ENCODE results near the gene PKN3.

PKN3 gene

DNA sequence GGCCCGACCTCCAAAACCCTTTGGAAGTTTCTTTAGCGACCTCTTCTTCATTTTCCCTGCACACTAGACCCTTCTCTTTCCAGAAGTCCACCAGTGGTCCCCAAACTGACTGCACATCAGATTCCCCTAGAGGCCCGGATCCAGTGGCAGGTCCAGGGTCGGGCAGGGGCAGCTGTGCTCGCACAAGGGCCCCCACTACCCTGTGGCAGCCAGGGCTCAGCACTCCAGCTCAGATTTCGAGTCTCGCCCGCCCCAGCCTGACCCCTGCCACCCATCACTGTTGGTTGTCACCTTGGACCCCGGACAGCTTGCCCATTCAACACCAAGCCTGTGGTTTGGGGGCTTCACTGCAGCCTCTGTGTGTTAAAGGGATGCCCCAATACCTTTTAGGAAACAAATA lies 29.4 kb downstream of the PKN3 start:
- no peak overlapping the region for H3K27ac Mint-ChIP-seq
- no peak for DNase-seq
- peaks cover 18% of the 10 kb centered on the region for H3K4me1 Mint-ChIP-seq
- no peaks in the 10 kb centered on the region for H3K9me3 Mint-ChIP-seq
- H3K4me3 Mint-ChIP-seq = no peak overlapping the region
- peaks cover 2% of the 10 kb centered on the region for H3K36me3 Mint-ChIP-seq (ENCODE audit: low read depth)
- ATAC-seq = no peak
- no peaks in the 10 kb centered on the region for H3K27me3 Mint-ChIP-seq

- ATAC-seq = no peak
- no peaks in the 10 kb centered on the region for H3K9me3 Mint-ChIP-seq
- H3K36me3 Mint-ChIP-seq (ENCODE audit: low read depth) = peaks cover 6% of the 10 kb centered on the region
- peak overlapping the region; percentile 46 for H3K27ac Mint-ChIP-seq
- no peak for DNase-seq
- no peaks in the 10 kb centered on the region for H3K27me3 Mint-ChIP-seq
- H3K4me3 Mint-ChIP-seq = no peak overlapping the region
- H3K4me1 Mint-ChIP-seq = peaks cover 10% of the 10 kb centered on the region
These were observed 30.3 kb downstream of the PKN3 start for GRCh38 chr9:128732576-128732975.

- DNase-seq (peak; percentile 23), ATAC-seq (peak; percentile 31)
- H3K36me3 Mint-ChIP-seq (ENCODE audit: low read depth) = peaks cover 6% of the 10 kb centered on the region
- no peaks in the 10 kb centered on the region for H3K9me3 Mint-ChIP-seq
- H3K27me3 Mint-ChIP-seq = no peaks in the 10 kb centered on the region
- peaks cover 5% of the 10 kb centered on the region for H3K4me1 Mint-ChIP-seq
- peak overlapping the region; percentile 44 for H3K27ac Mint-ChIP-seq
- H3K4me3 Mint-ChIP-seq = no peak overlapping the region
These were observed 31.0 kb downstream of the PKN3 start for GRCh38 chr9:128733256-128733655.

GRCh38 chr9:128735373-128735772 lies 33.1 kb downstream of the PKN3 start:
- no peak overlapping the region for H3K27ac Mint-ChIP-seq
- no peak overlapping the region for H3K4me3 Mint-ChIP-seq
- ATAC-seq (no peak), DNase-seq (no peak)
- H3K36me3 Mint-ChIP-seq (ENCODE audit: low read depth) = peaks cover 6% of the 10 kb centered on the region
- no peaks in the 10 kb centered on the region for H3K27me3 Mint-ChIP-seq
- H3K9me3 Mint-ChIP-seq = no peaks in the 10 kb centered on the region
- peaks cover 5% of the 10 kb centered on the region for H3K4me1 Mint-ChIP-seq

- no peak for DNase-seq
- no peak overlapping the region for H3K4me3 Mint-ChIP-seq
- no peak for ATAC-seq
- H3K4me1 Mint-ChIP-seq = no peaks in the 10 kb centered on the region
- H3K9me3 Mint-ChIP-seq = no peaks in the 10 kb centered on the region
- no peaks in the 10 kb centered on the region for H3K27me3 Mint-ChIP-seq
- peaks cover under 1% of the 10 kb centered on the region for H3K36me3 Mint-ChIP-seq (ENCODE audit: low read depth)
- no peak overlapping the region for H3K27ac Mint-ChIP-seq
These were observed 40.1 kb downstream of the PKN3 start for GRCh38 chr9:128742401-128742800.

DNA sequence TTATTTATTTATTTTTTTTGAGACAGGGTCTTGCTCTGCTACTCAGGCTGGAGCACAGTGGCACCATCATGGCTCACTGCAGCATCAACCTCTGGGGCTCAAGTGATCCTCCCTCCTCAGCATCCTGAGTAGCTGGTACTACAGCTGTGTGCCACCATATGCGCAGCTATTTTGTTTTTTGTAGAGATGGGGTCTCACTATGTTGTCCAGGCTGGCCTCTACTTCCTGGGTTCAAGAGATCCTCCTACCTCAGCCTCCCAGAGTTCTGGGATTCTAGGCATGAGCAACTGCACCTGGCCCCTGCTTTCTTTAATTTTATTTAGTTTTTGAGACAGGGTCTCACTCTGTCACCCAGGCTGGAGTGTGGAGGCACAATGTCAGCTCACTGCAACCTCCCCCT lies 41.1 kb downstream of the PKN3 start:
- no peak for DNase-seq
- Mint-ChIP-seq H3K27ac (no peak overlapping the region), H3K9me3 (no peaks in the 10 kb centered on the region), H3K4me3 (no peak overlapping the region), H3K36me3 (ENCODE audit: low read depth) (no peaks in the 10 kb centered on the region), H3K27me3 (no peaks in the 10 kb centered on the region), H3K4me1 (no peaks in the 10 kb centered on the region)
- no peak for ATAC-seq

DNA sequence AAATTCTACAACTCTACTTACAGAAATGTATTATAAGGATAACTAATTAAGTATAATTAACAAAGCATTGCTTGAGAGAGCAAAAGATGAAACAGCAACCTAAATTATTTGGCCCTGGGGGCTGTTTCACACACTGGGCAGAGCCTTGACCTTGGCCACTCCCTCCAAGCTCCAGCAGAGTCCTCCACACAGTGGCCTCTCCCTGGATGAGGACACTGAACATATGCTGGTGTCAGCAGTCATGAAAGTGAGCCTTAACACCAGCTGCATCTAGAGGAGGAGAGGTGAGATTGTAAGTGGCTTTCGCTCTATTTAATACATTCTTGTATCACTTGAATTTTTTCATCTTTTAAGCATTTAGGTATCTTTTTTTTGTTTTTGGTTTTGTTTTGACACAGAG lies 44.9 kb downstream of the PKN3 start:
- no peak overlapping the region for H3K4me3 Mint-ChIP-seq
- ATAC-seq (no peak), DNase-seq (no peak)
- H3K27me3 Mint-ChIP-seq = no peaks in the 10 kb centered on the region
- H3K36me3 Mint-ChIP-seq (ENCODE audit: low read depth) = no peaks in the 10 kb centered on the region
- no peaks in the 10 kb centered on the region for H3K9me3 Mint-ChIP-seq
- no peak overlapping the region for H3K27ac Mint-ChIP-seq
- no peaks in the 10 kb centered on the region for H3K4me1 Mint-ChIP-seq

GRCh38 chr9:128750926-128751595 lies 48.8 kb downstream of the PKN3 start:
- Mint-ChIP-seq H3K36me3 (ENCODE audit: low read depth) (no peaks in the 10 kb centered on the region), H3K27me3 (no peaks in the 10 kb centered on the region), H3K9me3 (no peaks in the 10 kb centered on the region), H3K4me1 (no peaks in the 10 kb centered on the region), H3K27ac (no peak overlapping the region), H3K4me3 (no peak overlapping the region)
- ATAC-seq (no peak), DNase-seq (no peak)

DNA sequence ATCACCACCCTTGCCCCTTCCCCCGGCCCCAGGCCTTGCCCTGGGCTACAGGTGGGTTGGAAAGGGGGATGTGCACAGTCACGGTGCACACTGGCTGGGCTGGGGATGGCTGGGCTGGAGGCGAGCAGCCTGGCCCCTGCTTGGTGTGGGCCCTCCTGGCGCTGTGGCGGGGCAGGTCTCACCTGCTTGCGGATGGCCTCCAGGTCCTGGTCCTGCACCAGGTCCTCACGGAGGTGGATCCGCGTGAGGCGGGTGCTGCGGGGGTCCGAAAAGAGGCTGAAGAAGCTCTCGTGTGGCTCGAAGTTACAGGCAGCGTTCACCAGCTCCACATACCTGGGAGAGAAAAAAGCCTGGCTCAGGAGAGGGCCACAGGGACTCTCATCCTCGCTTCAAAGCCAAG lies 51.3 kb downstream of the PKN3 start:
- Mint-ChIP-seq H3K4me1 (no peaks in the 10 kb centered on the region), H3K27me3 (no peaks in the 10 kb centered on the region), H3K36me3 (ENCODE audit: low read depth) (no peaks in the 10 kb centered on the region), H3K27ac (no peak overlapping the region), H3K9me3 (no peaks in the 10 kb centered on the region), H3K4me3 (no peak overlapping the region)
- DNase-seq (no peak), ATAC-seq (no peak)

DNA sequence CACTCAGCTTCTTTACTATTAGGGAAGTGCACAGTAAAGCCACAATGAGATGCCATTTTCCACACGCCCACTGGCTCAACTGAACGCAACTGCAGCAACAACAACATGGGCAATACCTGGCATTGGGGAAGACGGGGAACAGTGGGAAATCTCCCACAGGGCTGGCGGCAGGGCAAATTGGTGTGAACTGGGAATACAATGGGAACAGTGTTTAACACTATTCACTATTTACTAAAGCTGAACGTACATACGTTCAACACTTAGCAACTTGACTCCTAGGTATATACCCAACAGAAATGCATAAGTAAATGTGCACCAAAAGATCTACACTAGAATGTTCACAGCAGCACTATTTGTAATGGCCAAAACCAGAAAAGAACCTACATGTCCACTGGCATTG lies 55.3 kb downstream of the PKN3 start:
- ATAC-seq (no peak), DNase-seq (no peak)
- H3K36me3 Mint-ChIP-seq (ENCODE audit: low read depth) = no peaks in the 10 kb centered on the region
- H3K27ac Mint-ChIP-seq = no peak overlapping the region
- no peaks in the 10 kb centered on the region for H3K4me1 Mint-ChIP-seq
- no peak overlapping the region for H3K4me3 Mint-ChIP-seq
- no peaks in the 10 kb centered on the region for H3K9me3 Mint-ChIP-seq
- H3K27me3 Mint-ChIP-seq = no peaks in the 10 kb centered on the region

- H3K36me3 Mint-ChIP-seq (ENCODE audit: low read depth) = peaks cover 3% of the 10 kb centered on the region
- DNase-seq = no peak
- no peak overlapping the region for H3K4me3 Mint-ChIP-seq
- no peaks in the 10 kb centered on the region for H3K9me3 Mint-ChIP-seq
- no peak for ATAC-seq
- H3K27ac Mint-ChIP-seq = no peak overlapping the region
- no peaks in the 10 kb centered on the region for H3K27me3 Mint-ChIP-seq
- H3K4me1 Mint-ChIP-seq = no peaks in the 10 kb centered on the region
These were observed 60.6 kb downstream of the PKN3 start for GRCh38 chr9:128762671-128763449.

GRCh38 chr9:128764361-128764760 lies 62.1 kb downstream of the PKN3 start:
- H3K9me3 Mint-ChIP-seq = no peaks in the 10 kb centered on the region
- no peaks in the 10 kb centered on the region for H3K27me3 Mint-ChIP-seq
- peak overlapping the region; percentile 30 for H3K27ac Mint-ChIP-seq
- ATAC-seq (peak; percentile 40), DNase-seq (no peak)
- no peaks in the 10 kb centered on the region for H3K4me1 Mint-ChIP-seq
- H3K36me3 Mint-ChIP-seq (ENCODE audit: low read depth) = peaks cover 3% of the 10 kb centered on the region
- no peak overlapping the region for H3K4me3 Mint-ChIP-seq

DNA sequence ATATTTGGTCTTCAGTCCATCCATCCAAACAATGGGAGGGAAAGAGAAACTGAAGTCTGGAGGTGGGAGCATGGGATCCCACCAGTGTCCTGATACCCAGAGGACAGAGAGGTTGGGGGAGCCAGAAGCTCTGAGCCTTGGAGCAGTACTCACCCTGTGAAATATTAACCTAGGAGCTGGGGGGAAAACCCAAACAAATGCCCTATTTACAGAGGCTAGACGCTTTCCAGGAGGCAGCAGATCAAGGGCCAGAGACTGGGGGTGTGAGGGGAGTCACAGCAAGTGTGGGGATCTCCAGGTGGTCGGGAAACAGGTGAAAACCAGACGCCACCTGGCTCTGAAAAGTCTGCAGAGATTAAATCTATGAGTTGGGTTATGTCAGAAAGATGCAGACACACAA lies 63.2 kb downstream of the PKN3 start:
- Mint-ChIP-seq H3K36me3 (ENCODE audit: low read depth) (peaks cover 3% of the 10 kb centered on the region), H3K27ac (no peak overlapping the region), H3K4me1 (peaks cover 7% of the 10 kb centered on the region), H3K9me3 (no peaks in the 10 kb centered on the region), H3K4me3 (no peak overlapping the region), H3K27me3 (no peaks in the 10 kb centered on the region)
- ATAC-seq = no peak
- no peak for DNase-seq

GRCh38 chr9:128768606-128769005 lies 66.3 kb downstream of the PKN3 start:
- Mint-ChIP-seq H3K9me3 (no peaks in the 10 kb centered on the region), H3K27ac (no peak overlapping the region), H3K27me3 (no peaks in the 10 kb centered on the region), H3K4me1 (peaks cover 15% of the 10 kb centered on the region), H3K4me3 (no peak overlapping the region), H3K36me3 (ENCODE audit: low read depth) (peaks cover 3% of the 10 kb centered on the region)
- no peak for ATAC-seq
- DNase-seq = no peak
